Measurements from ENCODE around the gene ZFP28.

ZFP28 gene

GRCh38 chr19:56594783-56595547 is 56.2 kb downstream of the ZFP28 start, which contains the start of gene ZNF71:
ZNF71 (plus strand) TSS chr19:56595302; CDS start chr19:56601559, 6,257 bp downstream.
- CTCF ChIA-PET = interaction anchor here (0.6 to 1.6 kb wide), 5 partner anchors 14 to 1502 kb away, joined by 3 to 4 read pairs (median 3); no protein-coding TSS in a partner anchor
- no peaks in the 10 kb centered on the region for H3K4me1 ChIP-seq (ENCODE audit: control insufficient read depth, insufficient read depth, low read length)
- POLR2A ChIA-PET = interaction anchor here (0.6 to 1.5 kb wide), 9 partner anchors 20 to 1978 kb away, joined by 3 to 11 read pairs (median 4); partner anchors contain the start of genes ZFP28 and ZNF444
- H3K9me3 ChIP-seq (ENCODE audit: control insufficient read depth, insufficient read depth, low read depth, low read length) = no peaks in the 10 kb centered on the region; the same call in none of the 2 replicates
- peak within 1 kb of the TSS; percentile 83; the same call in 1 of the 2 replicates for H3K27ac ChIP-seq (ENCODE audit: extremely low read depth, low read depth, low read length)
- H3K36me3 ChIP-seq (ENCODE audit: control insufficient read depth in 2 of 2, insufficient read depth in 1 of 2, low read length in 2 of 2) = peaks cover 3 to 22% of the 10 kb centered on the region in 2 experiments; a peak in 1 of 3 replicates
- peak within 1 kb of the TSS; percentile 78 for H3K4me3 ChIP-seq (ENCODE audit: low read depth, low read length)
- TF ChIP-seq ZNF488 (tag by site-specific recombination; IDR thresholded peaks at IDR 0.05) (no peak), SETDB1 (IDR thresholded peaks at IDR 0.05; ENCODE audit: insufficient read length, low read length) (no peak), ZNF776 (tag by site-specific recombination; IDR thresholded peaks at IDR 0.05; ENCODE audit: borderline replicate concordance) (no peak), ZBTB48 (tag by site-specific recombination; IDR thresholded peaks at IDR 0.05) (no peak), IKZF3 (tag by site-specific recombination; IDR thresholded peaks at IDR 0.05) (no peak), ZSCAN16 (tag by site-specific recombination; IDR thresholded peaks at IDR 0.05) (peak; percentile 14; the same call in 1 of the 2 replicates), ZNF24 (tag by site-specific recombination; IDR thresholded peaks at IDR 0.05) (no peak; the same call in 1 of the 2 replicates), ZNF2 (tag by site-specific recombination; IDR thresholded peaks at IDR 0.05) (peak; percentile 13; the same call in 1 of the 2 replicates), ZSCAN18 (tag by site-specific recombination; IDR thresholded peaks at IDR 0.05) (peak; percentile 43; the same call in 1 of the 2 replicates), ZNF324 (tag by site-specific recombination; IDR thresholded peaks at IDR 0.05) (0 out of 2 replicates have a peak, but pooled peaks have one; percentile 54), ZNF394 (tag by site-specific recombination; IDR thresholded peaks at IDR 0.05; ENCODE audit: borderline replicate concordance) (peak; percentile 96), KLF10 (tag by site-specific recombination; IDR thresholded peaks at IDR 0.05) (no peak; the same call in 1 of the 2 replicates), ZNF433 (tag by site-specific recombination; IDR thresholded peaks at IDR 0.05; ENCODE audit: low read depth) (no peak), ZNF600 (tag by site-specific recombination; IDR thresholded peaks at IDR 0.05) (peak; percentile 81), ZNF530 (tag by site-specific recombination; IDR thresholded peaks at IDR 0.05; ENCODE audit: low read depth) (peak; percentile 85), KLF8 (tag by site-specific recombination; IDR thresholded peaks at IDR 0.05) (peak; percentile 60), ZNF791 (tag by site-specific recombination; IDR thresholded peaks at IDR 0.05) (peak; percentile 67; the same call in 1 of the 2 replicates), ZNF19 (tag by site-specific recombination; IDR thresholded peaks at IDR 0.05; ENCODE audit: low read depth) (0 out of 2 replicates have a peak, but pooled peaks have one; percentile 70), ZNF654 (tag by site-specific recombination; IDR thresholded peaks at IDR 0.05; ENCODE audit: low read depth) (no peak), FEZF1 (tag by site-specific recombination; IDR thresholded peaks at IDR 0.05) (0 out of 2 replicates have a peak, but pooled peaks have one; percentile 31), ZNF664 (tag by site-specific recombination; IDR thresholded peaks at IDR 0.05) (no peak), ZNF16 (tag by site-specific recombination; IDR thresholded peaks at IDR 0.05; ENCODE audit: low read depth) (no peak), ZNF624 (tag by site-specific recombination; IDR thresholded peaks at IDR 0.05) (no peak), ZNF398 (tag by site-specific recombination; IDR thresholded peaks at IDR 0.05) (peak; percentile 98), ZNF501 (tag by site-specific recombination; IDR thresholded peaks at IDR 0.05) (no peak)
- TF ChIP-seq, protein P1, sequence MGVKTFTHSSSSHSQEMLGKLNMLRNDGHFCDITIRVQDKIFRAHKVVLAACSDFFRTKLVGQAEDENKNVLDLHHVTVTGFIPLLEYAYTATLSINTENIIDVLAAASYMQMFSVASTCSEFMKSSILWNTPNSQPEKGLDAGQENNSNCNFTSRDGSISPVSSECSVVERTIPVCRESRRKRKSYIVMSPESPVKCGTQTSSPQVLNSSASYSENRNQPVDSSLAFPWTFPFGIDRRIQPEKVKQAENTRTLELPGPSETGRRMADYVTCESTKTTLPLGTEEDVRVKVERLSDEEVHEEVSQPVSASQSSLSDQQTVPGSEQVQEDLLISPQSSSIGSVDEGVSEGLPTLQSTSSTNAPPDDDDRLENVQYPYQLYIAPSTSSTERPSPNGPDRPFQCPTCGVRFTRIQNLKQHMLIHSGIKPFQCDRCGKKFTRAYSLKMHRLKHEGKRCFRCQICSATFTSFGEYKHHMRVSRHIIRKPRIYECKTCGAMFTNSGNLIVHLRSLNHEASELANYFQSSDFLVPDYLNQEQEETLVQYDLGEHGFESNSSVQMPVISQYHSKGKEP (tag by site-specific recombination; IDR thresholded peaks at IDR 0.05) = no peak
- TF ChIP-seq, protein P2, sequence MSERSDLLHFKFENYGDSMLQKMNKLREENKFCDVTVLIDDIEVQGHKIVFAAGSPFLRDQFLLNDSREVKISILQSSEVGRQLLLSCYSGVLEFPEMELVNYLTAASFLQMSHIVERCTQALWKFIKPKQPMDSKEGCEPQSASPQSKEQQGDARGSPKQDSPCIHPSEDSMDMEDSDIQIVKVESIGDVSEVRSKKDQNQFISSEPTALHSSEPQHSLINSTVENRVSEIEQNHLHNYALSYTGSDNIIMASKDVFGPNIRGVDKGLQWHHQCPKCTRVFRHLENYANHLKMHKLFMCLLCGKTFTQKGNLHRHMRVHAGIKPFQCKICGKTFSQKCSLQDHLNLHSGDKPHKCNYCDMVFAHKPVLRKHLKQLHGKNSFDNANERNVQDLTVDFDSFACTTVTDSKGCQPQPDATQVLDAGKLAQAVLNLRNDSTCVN (tag by site-specific recombination; optimal IDR thresholded peaks at IDR 0.05) = peak; percentile 93
- TF ChIP-seq, protein P3, sequence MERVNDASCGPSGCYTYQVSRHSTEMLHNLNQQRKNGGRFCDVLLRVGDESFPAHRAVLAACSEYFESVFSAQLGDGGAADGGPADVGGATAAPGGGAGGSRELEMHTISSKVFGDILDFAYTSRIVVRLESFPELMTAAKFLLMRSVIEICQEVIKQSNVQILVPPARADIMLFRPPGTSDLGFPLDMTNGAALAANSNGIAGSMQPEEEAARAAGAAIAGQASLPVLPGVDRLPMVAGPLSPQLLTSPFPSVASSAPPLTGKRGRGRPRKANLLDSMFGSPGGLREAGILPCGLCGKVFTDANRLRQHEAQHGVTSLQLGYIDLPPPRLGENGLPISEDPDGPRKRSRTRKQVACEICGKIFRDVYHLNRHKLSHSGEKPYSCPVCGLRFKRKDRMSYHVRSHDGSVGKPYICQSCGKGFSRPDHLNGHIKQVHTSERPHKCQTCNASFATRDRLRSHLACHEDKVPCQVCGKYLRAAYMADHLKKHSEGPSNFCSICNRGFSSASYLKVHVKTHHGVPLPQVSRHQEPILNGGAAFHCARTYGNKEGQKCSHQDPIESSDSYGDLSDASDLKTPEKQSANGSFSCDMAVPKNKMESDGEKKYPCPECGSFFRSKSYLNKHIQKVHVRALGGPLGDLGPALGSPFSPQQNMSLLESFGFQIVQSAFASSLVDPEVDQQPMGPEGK (tag by site-specific recombination; IDR thresholded peaks at IDR 0.05) = peak; percentile 48; the same call in 1 of the 2 replicates

All from HEK293 (cell line).